Epithelial cell of esophagus (primary cell): ENCODE measurements around the gene VAV1.
"Not testable (repeated sequence)": the region's sequence is repeated elsewhere in the genome, so short reads cannot be mapped to it uniquely, and the experiment has no call there.

Experiments used
- DNase-seq: peaks from one replicate; pipeline ENCODE4 v3.0.0; 2010; ENCODE audit warnings: low read depth
- H3K4me3 ChIP-seq: 2 replicates; pipeline ENCODE4 v1.5.1; 2011; ENCODE audit warnings: mild to moderate bottlenecking, low read length, control low read depth
- TF ChIP-seq, protein P1 (sequence below): IDR thresholded peaks from 2 replicates; pipeline ENCODE4 v1.5.1; 2011; ENCODE audit warnings: low read depth, mild to moderate bottlenecking, low read length, control low read depth, inconsistent platforms; ENCODE audit not compliant: insufficient read depth; ENCODE audit errors: missing control alignments

VAV1 gene

DNA sequence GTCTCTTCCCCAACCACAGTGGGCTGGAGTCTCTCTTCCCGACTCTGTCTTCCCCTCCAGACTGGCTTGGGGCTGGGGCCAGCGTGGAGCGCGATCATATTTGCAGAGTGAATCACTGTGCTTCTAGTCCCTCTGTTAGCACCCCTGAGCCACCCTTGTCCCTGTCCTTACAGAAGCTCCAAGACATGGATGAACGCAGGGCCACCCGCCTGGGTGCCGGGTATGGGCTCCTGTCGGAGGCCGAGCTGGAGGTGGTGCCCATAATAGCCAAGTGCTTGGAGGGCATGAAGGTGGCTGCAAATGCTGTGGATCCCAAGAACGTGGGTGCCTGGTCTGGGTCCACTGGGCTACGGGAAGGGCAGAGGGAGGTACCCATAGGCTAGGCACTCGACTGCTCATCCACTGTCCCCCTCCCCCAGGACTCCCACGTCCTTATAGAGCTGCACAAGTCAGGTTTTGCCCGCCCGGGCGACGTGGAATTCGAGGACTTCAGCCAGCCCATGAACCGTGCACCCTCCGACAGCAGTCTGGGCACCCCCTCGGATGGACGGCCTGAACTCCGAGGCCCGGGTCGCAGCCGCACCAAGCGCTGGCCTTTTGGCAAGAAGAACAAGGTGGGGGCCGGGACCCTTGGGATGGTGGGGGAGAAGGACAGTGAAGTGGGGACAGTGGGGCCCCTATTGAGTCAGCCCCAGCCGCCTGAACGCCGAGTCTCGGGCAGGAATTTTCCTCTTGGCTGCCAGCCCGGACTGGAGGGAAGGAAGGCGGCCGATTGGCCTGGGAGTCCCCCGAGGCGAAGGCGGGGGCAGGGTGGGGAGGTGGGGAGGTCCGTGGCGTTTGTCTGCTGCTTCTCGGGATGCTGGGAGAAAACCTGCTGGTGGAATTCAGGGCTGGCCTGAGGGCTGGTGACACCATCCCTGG, 27.9 kb upstream of the VAV1 start:
- DNase-seq: peak; percentile 92
- H3K4me3 ChIP-seq: no peak overlapping the region
- TF ChIP-seq, protein P1, sequence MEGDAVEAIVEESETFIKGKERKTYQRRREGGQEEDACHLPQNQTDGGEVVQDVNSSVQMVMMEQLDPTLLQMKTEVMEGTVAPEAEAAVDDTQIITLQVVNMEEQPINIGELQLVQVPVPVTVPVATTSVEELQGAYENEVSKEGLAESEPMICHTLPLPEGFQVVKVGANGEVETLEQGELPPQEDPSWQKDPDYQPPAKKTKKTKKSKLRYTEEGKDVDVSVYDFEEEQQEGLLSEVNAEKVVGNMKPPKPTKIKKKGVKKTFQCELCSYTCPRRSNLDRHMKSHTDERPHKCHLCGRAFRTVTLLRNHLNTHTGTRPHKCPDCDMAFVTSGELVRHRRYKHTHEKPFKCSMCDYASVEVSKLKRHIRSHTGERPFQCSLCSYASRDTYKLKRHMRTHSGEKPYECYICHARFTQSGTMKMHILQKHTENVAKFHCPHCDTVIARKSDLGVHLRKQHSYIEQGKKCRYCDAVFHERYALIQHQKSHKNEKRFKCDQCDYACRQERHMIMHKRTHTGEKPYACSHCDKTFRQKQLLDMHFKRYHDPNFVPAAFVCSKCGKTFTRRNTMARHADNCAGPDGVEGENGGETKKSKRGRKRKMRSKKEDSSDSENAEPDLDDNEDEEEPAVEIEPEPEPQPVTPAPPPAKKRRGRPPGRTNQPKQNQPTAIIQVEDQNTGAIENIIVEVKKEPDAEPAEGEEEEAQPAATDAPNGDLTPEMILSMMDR: no peak

DNA sequence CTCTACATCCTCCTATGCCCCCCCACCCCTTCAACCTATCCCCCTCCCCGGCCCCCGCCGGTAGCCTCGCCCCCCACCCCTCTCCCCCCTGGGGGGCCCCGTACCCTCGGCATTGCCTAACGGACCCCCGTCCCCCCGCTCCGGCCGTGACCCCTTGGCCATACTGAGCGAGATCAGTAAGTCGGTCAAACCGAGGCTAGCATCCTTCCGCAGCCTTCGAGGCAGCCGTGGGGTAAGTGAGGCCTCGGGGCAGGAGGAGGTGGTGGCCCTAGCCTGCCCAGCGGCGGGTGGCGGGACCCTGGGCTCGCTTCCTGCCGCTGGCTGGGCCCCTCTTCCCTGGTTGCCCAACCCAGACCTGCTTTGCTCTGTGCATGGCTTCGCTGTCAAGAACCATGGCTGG, 26.5 kb upstream of the VAV1 start:
- no peak for DNase-seq
- no peak overlapping the region for H3K4me3 ChIP-seq
- TF ChIP-seq, protein P1: no peak

DNA sequence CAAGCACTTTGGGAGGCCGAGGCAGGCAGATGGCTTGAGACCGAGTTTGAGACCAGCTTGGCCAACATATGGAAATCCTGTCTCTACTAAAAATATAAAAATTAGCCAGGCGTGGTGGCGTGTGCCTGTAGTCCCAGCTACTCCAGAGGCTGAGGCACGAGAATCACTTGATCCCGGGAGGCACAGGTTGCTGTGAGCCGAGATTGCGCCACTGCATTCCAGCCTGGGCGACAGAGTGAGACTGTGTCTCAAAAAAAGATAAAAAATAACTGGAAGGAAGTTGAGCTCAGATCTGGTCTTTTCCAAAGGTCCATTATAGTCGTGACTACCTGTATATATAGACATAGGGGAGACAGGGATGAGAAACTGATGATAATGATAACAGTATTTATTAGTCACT, 24.0 kb upstream of the VAV1 start:
- H3K4me3 ChIP-seq, DNase-seq: not testable (repeated sequence)

DNA sequence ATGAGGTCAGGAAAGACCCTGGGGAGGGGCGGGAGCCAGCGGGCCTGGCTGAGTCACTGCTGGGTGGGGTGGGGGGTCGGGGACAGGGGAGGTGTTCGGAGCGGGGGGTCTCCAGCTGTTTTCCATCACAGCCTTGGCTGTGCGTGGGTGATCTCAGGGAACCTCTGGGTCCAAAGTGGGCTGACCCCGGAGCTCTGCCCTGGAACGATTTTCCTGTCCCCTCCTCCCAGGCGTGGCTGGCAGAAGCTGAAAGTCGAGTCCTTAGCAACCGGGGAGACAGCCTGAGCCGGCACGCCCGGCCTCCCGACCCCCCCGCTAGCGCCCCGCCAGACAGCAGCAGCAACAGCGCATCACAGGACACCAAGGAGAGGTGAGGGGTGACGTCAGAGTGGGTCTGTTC, 22.4 kb upstream of the VAV1 start:
- DNase-seq: no peak
- H3K4me3 ChIP-seq: no peak overlapping the region
- TF ChIP-seq, protein P1: no peak

DNA sequence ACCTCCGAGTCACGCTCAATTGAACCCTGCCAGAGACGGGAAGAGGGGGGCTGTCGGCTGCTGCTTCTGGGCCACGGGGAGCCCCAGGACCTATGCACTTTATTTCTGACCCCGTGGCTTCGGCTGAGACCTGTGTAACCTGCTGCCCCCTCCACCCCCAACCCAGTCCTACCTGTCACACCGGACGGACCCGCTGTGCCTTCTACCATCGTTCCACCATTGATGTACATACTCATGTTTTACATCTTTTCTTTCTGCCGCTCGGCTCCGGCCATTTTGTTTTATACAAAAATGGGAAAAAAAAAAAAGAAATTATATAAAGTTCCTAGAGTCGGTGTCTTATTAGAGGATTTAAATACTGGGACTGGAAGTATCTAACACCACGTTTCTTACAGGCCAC, 21.3 kb upstream of the VAV1 start:
- TF ChIP-seq, protein P1: no peak
- DNase-seq: no peak
- H3K4me3 ChIP-seq: no peak overlapping the region

DNA sequence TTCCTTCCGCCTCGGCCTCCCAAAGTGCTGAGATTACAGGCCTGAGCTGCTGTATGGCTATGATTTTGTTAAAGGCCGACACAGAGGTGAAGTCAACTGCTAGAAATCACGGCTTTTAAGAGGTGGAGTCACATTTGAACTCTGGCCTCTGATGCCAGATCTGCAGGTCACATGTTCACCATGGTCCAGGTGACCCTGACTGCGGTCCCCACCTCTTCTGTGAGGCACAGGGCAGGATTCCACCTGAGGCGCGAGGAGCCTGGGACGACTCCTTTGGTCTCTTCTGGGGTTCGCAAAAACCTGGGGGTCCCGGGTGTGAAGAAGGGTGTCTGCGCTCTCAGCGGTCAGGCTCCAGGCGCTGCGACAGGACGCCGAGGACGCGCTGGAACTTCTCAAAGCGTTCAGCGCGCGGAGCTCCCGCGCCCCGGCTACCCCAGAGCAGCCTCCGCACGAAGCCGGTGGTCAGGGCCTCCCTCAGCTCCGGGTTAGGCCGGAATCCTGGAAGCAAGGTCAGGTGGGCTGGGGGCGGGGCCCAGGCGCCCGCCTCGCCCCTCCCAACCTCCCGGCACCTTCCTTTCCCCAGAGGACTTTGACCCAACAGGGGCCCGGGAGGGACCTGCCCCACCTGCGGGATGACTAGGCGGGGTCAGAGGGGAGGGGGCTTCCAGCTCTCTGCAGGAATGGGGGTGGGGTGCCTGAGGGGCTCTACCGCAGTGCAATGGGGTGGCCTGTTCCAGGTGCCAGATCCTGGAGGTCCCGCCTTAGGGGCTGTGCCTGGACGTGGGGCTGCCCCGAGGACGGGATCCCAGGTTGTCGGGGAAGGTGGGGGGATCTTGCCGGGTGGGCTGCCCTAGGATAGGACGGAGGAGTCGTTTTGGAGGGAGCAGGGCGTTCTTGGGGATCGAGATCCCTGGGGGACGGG, 20.0 kb upstream of the VAV1 start:
- H3K4me3 ChIP-seq: no peak overlapping the region
- no peak for DNase-seq
- TF ChIP-seq, protein P1: no peak
